ENCODE measurements around the gene SLC31A1. TPM values are rescaled to one million over a fixed set of nuclear protein-coding genes. Genes with fewer than 3 reads are reported as not detected.

SLC31A1 gene
- polyA plus RNA-seq: 15.7 to 21.1 TPM (median 20.3 TPM) in 3 replicates
- polyA plus RNA-seq (2011; ENCODE audit: low read depth): 13.4 TPM
- 10.7 and 16.3 TPM in 2 replicates for polyA plus RNA-seq (2011; cell fraction: cytosol; rRNA removed)
- 20.6 and 24.9 TPM in 2 replicates for polyA plus RNA-seq (2011; cell fraction: nucleus; rRNA removed)
- 18.7 and 25.3 TPM in 2 replicates for polyA plus RNA-seq (2012; ENCODE audit: low replicate concordance)
- polyA minus RNA-seq: 8.0 to 21.6 TPM (median 15.4 TPM) in 3 replicates
- 9.0 TPM for polyA minus RNA-seq (2011; cell fraction: cytosol; rRNA and poly(A)+ RNA removed)
- 12.5 and 20.7 TPM in 2 replicates for polyA minus RNA-seq (2011; cell fraction: nucleus; rRNA and poly(A)+ RNA removed)

DNA sequence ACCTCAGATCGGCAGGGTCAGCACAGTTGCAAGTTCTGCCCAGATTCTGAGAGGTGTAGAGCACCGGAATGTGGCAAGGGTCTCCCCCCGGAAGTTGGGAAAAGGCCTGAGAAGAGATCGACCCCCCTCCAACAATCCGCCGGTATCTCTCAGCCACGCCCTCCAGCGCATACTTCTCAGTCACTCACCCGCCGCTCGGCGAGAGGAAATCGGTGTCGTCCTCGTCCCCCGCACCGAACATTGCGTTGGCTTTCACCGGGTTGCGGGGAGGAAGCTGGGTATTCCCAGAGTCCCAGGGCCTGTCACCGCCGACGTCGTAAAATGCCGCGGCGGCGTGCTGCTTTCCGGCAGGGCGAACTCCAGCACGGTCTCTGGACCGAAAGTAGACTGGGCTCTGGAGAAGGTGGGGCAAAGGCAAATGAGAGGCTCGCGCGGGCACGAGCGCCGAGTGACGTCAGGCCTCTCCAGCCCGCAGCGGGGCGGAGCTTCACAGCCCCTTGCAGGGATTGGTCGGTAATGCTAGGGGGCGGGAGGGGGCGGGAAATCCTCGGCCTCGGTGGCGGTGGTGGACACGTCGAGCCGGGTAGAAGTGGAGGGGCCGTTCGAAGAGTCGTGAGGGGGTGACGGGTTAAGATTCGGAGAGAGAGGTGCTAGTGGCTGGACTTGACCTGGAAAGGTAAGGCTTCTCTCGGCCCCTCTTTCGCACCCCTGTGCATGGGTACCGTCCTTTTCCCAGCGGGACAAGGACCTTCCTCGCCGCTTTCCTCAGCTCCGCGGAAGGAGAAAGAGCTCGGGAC is at the start of gene SLC31A1, which contains the start of gene FKBP15:
TSS of gene SLC31A1 (plus strand) at position 542 of the 797 bp plus-strand sequence. CDS start 34,605 bp downstream, outside the sequence.
TSS of gene FKBP15 (minus strand) at position 275 of the 797 bp plus-strand sequence. CDS start at position 241, 34 bp downstream.
- peak; percentile 87 for DNase-seq (ENCODE audit: low read depth, low spot score)
- Histone ChIP-seq H3K4me1 (ENCODE audit: control insufficient read depth, extremely low read depth, insufficient read depth, low read length) (peaks cover 30% of the 10 kb centered on the region), H3K4me2 (ENCODE audit: control insufficient read depth, extremely low read depth, insufficient read depth, low read depth, low read length) (peak within 1 kb of the TSS; percentile 95), H3K36me3 (ENCODE audit: control insufficient read depth in 2 of 2, extremely low read depth in 1 of 2, insufficient read depth in 2 of 2, low read length in 2 of 2) (peaks cover 0 to 8% of the 10 kb centered on the region in 2 experiments), H3K9ac (ENCODE audit: control insufficient read depth, extremely low read depth, insufficient read depth, low read length) (peak within 1 kb of the TSS; percentile 94), H3K9me3 (ENCODE audit: control insufficient read depth, low read depth, low read length) (no peaks in the 10 kb centered on the region), H4K20me1 (ENCODE audit: control insufficient read depth, extremely low read depth, insufficient read depth, low read length) (no peaks in the 10 kb centered on the region), H3K9me1 (ENCODE audit: control insufficient read depth, extremely low read depth, insufficient read depth, low read length) (no peaks in the 10 kb centered on the region), H3K27ac (ENCODE audit: control insufficient read depth, insufficient read depth, low read length) (peak within 1 kb of the TSS; percentile 94), H3K79me2 (ENCODE audit: control insufficient read depth, insufficient read depth, low read length) (peaks cover 70% of the 10 kb centered on the region), H3K27me3 (ENCODE audit: control insufficient read depth, extremely low read depth, insufficient read depth, low read length) (no peaks in the 10 kb centered on the region), H3K4me3 (ENCODE audit: control insufficient read depth in 2 of 3, extremely low read depth in 1 of 3, insufficient read depth in 2 of 3, low read depth in 1 of 3, low read length in 3 of 3) (peak within 1 kb of the TSS; percentile 78 to 86 (median 85)), H2AFZ (ENCODE audit: control insufficient read depth, low read length) (peak within 1 kb of the TSS; percentile 99)
- peak; percentile 55 for FAIRE-seq
- TF ChIP-seq, protein P1, sequence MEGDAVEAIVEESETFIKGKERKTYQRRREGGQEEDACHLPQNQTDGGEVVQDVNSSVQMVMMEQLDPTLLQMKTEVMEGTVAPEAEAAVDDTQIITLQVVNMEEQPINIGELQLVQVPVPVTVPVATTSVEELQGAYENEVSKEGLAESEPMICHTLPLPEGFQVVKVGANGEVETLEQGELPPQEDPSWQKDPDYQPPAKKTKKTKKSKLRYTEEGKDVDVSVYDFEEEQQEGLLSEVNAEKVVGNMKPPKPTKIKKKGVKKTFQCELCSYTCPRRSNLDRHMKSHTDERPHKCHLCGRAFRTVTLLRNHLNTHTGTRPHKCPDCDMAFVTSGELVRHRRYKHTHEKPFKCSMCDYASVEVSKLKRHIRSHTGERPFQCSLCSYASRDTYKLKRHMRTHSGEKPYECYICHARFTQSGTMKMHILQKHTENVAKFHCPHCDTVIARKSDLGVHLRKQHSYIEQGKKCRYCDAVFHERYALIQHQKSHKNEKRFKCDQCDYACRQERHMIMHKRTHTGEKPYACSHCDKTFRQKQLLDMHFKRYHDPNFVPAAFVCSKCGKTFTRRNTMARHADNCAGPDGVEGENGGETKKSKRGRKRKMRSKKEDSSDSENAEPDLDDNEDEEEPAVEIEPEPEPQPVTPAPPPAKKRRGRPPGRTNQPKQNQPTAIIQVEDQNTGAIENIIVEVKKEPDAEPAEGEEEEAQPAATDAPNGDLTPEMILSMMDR (optimal IDR thresholded peaks at IDR 0.05 in 1 of 3, IDR thresholded peaks at IDR 0.05 in 1 of 3, conservative IDR thresholded peaks at IDR 0.05 in 1 of 3; ENCODE audit: extremely low read depth in 1 of 3, insufficient read depth in 2 of 3, low read length in 3 of 3): no peak
- TF ChIP-seq EZH2 (IDR thresholded peaks at IDR 0.05; ENCODE audit: low read length): no peak
- dilution Hi-C loops (cut with MboI; ENCODE audit: extremely low pct_ligation_motif_present, low sequenced_read_pairs): no loop called here

DNA sequence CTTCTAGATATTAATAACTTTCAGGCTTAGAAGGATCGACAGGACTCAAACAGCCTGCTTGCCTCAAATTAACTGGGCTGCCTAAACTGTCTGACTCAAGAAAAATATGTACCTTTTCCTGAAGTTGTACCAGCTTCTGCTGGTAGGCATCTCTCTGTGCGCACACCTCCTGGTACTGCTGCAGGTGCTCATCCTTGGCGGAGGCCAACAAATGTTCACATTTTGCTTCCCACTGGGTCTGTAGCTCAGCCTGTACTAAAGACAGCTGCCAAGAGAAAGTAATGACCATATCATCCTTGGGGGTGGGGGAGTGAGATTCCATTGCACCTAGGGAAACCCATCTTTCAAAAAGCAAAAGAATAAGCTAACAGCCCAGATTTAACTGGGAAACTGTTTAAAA is 48.0 kb upstream of the SLC31A1 start:
- Histone ChIP-seq H2AFZ (ENCODE audit: control insufficient read depth, low read length) (no peak overlapping the region), H3K36me3 (ENCODE audit: control insufficient read depth in 2 of 2, extremely low read depth in 1 of 2, insufficient read depth in 2 of 2, low read length in 2 of 2) (peaks cover 37 to 57% of the 10 kb centered on the region in 2 experiments), H3K79me2 (ENCODE audit: control insufficient read depth, insufficient read depth, low read length) (no peaks in the 10 kb centered on the region), H3K9ac (ENCODE audit: control insufficient read depth, extremely low read depth, insufficient read depth, low read length) (no peak overlapping the region), H3K4me1 (ENCODE audit: control insufficient read depth, extremely low read depth, insufficient read depth, low read length) (peaks cover 1% of the 10 kb centered on the region), H3K4me3 (ENCODE audit: control insufficient read depth in 2 of 3, extremely low read depth in 1 of 3, insufficient read depth in 2 of 3, low read depth in 1 of 3, low read length in 3 of 3) (no peak overlapping the region), H4K20me1 (ENCODE audit: control insufficient read depth, extremely low read depth, insufficient read depth, low read length) (no peaks in the 10 kb centered on the region), H3K9me1 (ENCODE audit: control insufficient read depth, extremely low read depth, insufficient read depth, low read length) (no peaks in the 10 kb centered on the region), H3K27ac (ENCODE audit: control insufficient read depth, insufficient read depth, low read length) (no peak overlapping the region), H3K27me3 (ENCODE audit: control insufficient read depth, extremely low read depth, insufficient read depth, low read length) (no peaks in the 10 kb centered on the region), H3K4me2 (ENCODE audit: control insufficient read depth, extremely low read depth, insufficient read depth, low read depth, low read length) (no peak overlapping the region), H3K9me3 (ENCODE audit: control insufficient read depth, low read depth, low read length) (no peaks in the 10 kb centered on the region)
- TF ChIP-seq, protein P1 (optimal IDR thresholded peaks at IDR 0.05 in 1 of 3, IDR thresholded peaks at IDR 0.05 in 1 of 3, conservative IDR thresholded peaks at IDR 0.05 in 1 of 3; ENCODE audit: extremely low read depth in 1 of 3, insufficient read depth in 2 of 3, low read length in 3 of 3): no peak
- TF ChIP-seq EZH2 (IDR thresholded peaks at IDR 0.05; ENCODE audit: low read length): no peak
- dilution Hi-C loops (cut with MboI; ENCODE audit: extremely low pct_ligation_motif_present, low sequenced_read_pairs): no loop called here
- FAIRE-seq: no peak
- no peak for DNase-seq (ENCODE audit: low read depth, low spot score)

Measured in keratinocyte (primary cell).